ENCODE measurements around the gene GPR42.
"Not testable (repeated sequence)": the region's sequence is repeated elsewhere in the genome, so short reads cannot be mapped to it uniquely, and the experiment has no call there.

GPR42 gene

DNA sequence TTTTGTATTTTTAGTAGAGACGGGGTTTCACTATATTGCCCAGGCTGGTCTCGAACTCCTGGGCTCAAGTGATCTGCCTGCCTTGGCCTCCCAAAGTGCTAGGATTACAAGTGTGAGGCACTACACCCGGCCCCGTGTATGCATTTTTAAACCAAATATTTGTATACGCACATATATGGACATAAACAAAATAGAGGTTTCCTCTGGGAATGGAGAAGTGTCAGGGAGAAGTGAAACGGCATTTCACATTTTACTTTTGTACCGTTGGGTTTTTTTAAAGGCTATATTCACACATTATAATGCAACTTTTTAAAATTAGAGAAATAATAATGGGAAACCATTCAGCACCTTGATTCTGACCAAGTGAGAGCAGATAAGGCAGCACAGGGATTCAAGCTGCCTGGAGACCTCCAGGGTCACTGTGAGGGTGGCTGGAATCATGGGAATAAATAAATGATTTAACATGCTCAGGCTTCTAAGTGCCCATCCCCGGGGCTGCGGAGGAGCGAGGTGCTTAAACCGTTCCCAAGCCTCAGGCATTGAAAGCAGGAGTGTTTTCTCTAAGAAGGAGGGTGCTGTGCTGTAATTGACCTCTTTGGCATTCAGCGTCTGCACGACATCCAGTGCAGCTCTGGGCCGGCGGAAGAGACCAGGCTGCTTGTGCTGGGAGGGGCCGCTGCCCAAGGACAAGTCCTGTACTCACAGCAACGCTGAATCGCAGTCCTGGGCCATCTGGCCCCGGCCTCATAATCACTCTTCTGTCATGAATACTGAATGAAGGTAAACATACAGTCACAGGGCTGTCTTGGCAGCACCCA is 24.7 kb downstream of the GPR42 start:
- peak overlapping the region; percentile 57 for H3K27ac ChIP-seq
- TF ChIP-seq, protein P1, sequence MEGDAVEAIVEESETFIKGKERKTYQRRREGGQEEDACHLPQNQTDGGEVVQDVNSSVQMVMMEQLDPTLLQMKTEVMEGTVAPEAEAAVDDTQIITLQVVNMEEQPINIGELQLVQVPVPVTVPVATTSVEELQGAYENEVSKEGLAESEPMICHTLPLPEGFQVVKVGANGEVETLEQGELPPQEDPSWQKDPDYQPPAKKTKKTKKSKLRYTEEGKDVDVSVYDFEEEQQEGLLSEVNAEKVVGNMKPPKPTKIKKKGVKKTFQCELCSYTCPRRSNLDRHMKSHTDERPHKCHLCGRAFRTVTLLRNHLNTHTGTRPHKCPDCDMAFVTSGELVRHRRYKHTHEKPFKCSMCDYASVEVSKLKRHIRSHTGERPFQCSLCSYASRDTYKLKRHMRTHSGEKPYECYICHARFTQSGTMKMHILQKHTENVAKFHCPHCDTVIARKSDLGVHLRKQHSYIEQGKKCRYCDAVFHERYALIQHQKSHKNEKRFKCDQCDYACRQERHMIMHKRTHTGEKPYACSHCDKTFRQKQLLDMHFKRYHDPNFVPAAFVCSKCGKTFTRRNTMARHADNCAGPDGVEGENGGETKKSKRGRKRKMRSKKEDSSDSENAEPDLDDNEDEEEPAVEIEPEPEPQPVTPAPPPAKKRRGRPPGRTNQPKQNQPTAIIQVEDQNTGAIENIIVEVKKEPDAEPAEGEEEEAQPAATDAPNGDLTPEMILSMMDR (conservative IDR thresholded peaks at IDR 0.05): no peak

- H3K27ac ChIP-seq: peak overlapping the region; percentile 57
- TF ChIP-seq, protein P1 (conservative IDR thresholded peaks at IDR 0.05): no peak
Observed at GRCh38 chr19:35396240-35396885, 25.5 kb downstream of the GPR42 start.

- H3K27ac ChIP-seq: no peak overlapping the region
- TF ChIP-seq, protein P1 (conservative IDR thresholded peaks at IDR 0.05): no peak
Observed at GRCh38 chr19:35397064-35397463, 26.2 kb downstream of the GPR42 start.

- TF ChIP-seq, protein P1 (conservative IDR thresholded peaks at IDR 0.05): no peak
- H3K27ac ChIP-seq: no peak overlapping the region
Observed at GRCh38 chr19:35398570-35398969, 27.7 kb downstream of the GPR42 start.

- no peak overlapping the region for H3K27ac ChIP-seq
- TF ChIP-seq, protein P1 (conservative IDR thresholded peaks at IDR 0.05): no peak
Observed at GRCh38 chr19:35399231-35399630, 28.4 kb downstream of the GPR42 start.

DNA sequence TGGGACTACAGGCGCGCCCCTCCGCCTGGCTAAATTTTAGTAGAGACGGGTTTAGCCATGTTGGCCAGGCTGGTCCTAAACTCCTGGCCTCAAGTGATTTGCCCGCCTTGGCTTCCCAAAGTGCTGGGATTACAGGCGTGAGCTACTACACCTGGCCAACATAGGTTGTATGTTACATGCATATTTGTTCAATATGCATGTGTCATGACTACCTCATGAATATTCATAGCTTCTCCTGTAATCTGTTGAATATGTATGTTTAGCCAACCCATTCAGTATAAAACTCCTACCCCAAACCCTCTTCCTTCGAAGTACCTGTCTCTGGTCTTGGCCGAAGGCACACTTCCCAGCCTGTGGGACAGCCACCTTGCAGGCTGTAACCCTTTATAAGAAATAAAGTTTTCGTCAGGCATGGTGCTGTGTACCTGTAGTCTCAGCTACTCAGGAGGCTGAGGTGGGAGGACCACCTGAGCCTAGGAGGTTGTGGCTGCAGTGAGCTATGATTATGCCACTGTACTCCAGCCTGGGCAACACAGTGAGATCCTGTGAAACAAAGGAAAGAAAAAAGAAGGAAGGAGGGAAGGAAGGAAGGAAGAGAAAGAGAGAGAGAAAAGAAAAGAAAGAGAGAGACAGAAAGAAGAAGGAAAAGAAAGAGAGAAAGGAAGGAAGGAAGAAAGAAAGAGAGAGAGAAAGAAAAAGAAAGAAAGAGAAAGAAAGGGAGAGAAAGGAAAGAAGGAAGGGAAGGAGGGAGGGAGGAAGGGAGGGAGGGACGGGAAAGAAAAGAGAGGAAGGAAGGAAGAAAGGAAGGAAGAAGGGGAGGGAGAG is 29.3 kb downstream of the GPR42 start:
- H3K27ac ChIP-seq: no peak overlapping the region
- TF ChIP-seq, protein P1 (conservative IDR thresholded peaks at IDR 0.05): no peak

- H3K27ac ChIP-seq: no peak overlapping the region
- TF ChIP-seq, protein P1 (conservative IDR thresholded peaks at IDR 0.05): no peak
Observed at GRCh38 chr19:35400773-35401100, 29.9 kb downstream of the GPR42 start.

DNA sequence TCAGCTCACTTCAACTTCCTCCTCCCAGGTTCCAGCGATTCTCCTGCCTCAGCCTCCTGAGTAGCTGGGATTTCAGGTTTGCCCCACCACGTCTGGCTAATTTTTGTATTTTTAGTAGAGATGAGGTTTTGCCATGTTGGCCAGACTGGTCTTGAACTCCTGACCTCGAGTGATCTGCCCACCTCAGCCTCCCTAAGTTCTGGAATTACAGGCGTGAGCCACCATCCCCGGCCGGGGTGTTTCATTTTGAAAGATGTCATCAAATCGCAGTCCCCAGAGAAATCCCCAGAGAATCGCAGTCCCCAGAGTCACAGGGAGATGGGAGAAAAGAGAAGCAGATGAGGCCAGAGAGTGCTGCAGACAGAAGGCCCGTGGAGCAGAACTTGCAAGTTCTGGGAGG is 30.5 kb downstream of the GPR42 start:
- not testable (repeated sequence) for H3K27ac ChIP-seq
